ENCODE measurements around the gene CFAP410. TPM values are rescaled to one million over a fixed set of nuclear protein-coding genes. Genes with fewer than 3 reads are reported as not detected.

Gene CFAP410
- total RNA-seq, 1 experiment from 2014 or later, result 11.0 TPM

DNA sequence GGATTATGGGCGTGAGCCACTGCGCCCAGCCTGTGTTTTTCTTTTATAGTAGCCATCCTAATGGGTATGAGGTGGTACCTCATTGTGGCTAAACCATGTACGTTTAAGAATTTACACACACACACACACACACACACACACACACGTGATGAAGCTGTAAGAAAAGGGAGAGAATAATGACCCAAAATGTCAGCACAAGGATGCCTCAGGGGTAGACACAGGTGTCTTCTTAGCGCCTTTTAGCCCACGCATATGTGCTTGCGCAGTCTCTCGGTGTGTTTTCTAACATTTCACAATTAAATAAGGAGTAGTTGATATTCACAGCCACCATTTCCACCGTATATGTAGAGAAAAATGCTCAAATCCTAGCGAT is 40.1 kb downstream of the CFAP410 start:
- in situ Hi-C loops (cut with HindIII; ENCODE audit: low pct_unique_long_range_greater_than_20kb, low sequenced_read_pairs), result no loop called here

GRCh38 chr21:44298301-44298700 is 40.9 kb downstream of the CFAP410 start:
- DNase-seq (ENCODE audit: low read depth, low spot score), result no peak
- in situ Hi-C loops (cut with HindIII; ENCODE audit: low pct_unique_long_range_greater_than_20kb, low sequenced_read_pairs), result no loop called here

More for the DNA sequence above, 40.1 kb downstream of the CFAP410 start:
- DNase-seq (ENCODE audit: low read depth, low spot score), result peak; percentile 5

- peak; percentile 78 for DNase-seq (ENCODE audit: low read depth, low spot score)
- in situ Hi-C loops (cut with HindIII; ENCODE audit: low pct_unique_long_range_greater_than_20kb, low sequenced_read_pairs), result no loop called here
Measured at GRCh38 chr21:44297525-44298290, 41.5 kb downstream of the CFAP410 start.

DNA sequence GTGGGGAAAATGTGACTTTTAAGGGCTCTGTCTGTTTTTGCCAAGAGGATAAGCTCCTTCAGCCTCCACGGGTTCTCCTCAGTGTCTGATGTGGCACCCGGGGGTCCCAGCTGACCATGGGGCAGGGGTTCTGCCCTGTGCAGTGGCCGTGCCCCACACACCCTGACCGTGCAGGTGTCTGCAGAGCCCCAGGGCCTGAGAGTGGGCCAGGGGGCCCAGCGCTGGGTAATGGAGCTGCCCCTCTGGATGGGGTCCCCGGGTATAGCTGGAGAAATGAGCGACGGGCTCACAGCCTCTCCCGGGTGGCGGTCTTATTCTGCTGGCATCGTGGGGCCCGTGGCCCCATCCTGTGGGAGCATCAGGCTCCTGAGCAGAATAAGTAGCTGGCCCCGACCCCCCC is 42.3 kb downstream of the CFAP410 start:
- in situ Hi-C loops (cut with HindIII; ENCODE audit: low pct_unique_long_range_greater_than_20kb, low sequenced_read_pairs), result no loop called here
- no peak for DNase-seq (ENCODE audit: low read depth, low spot score)

GRCh38 chr21:44296103-44296519 is 43.1 kb downstream of the CFAP410 start:
- in situ Hi-C loops (cut with HindIII; ENCODE audit: low pct_unique_long_range_greater_than_20kb, low sequenced_read_pairs), result no loop called here
- no peak for DNase-seq (ENCODE audit: low read depth, low spot score)

DNA sequence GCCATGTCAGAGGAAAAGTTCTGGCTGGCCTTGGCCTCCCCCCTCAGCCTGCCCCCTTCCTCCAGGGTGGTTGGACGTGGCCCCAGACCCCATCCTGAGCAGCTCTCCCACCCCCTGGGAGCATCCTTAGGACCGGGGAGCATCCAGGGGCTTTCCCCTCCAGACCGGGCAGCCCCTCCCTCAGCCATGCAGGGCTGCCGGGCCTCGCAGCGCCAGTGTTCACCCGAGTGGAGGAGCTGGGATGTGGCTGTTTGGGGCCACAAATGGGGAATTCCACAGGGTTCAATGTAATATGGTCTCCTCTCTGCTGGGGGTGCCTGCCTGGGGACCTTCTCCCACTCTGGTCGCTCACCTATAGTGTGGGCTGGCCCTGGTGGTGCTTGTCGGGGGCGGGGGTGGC is 43.5 kb downstream of the CFAP410 start:
- no peak for DNase-seq (ENCODE audit: low read depth, low spot score)
- in situ Hi-C loops (cut with HindIII; ENCODE audit: low pct_unique_long_range_greater_than_20kb, low sequenced_read_pairs), result no loop called here

GRCh38 chr21:44295163-44295573 is 44.0 kb downstream of the CFAP410 start:
- in situ Hi-C loops (cut with HindIII; ENCODE audit: low pct_unique_long_range_greater_than_20kb, low sequenced_read_pairs), result no loop called here
- DNase-seq (ENCODE audit: low read depth, low spot score), result no peak

- DNase-seq (ENCODE audit: low read depth, low spot score), result no peak
- in situ Hi-C loops (cut with HindIII; ENCODE audit: low pct_unique_long_range_greater_than_20kb, low sequenced_read_pairs), result no loop called here
Measured at GRCh38 chr21:44294391-44295162, 44.6 kb downstream of the CFAP410 start.

- in situ Hi-C loops (cut with HindIII; ENCODE audit: low pct_unique_long_range_greater_than_20kb, low sequenced_read_pairs), result no loop called here
- no peak for DNase-seq (ENCODE audit: low read depth, low spot score)
Measured at GRCh38 chr21:44293551-44294231, 45.5 kb downstream of the CFAP410 start.

GRCh38 chr21:44292812-44293195 is 46.4 kb downstream of the CFAP410 start:
- no peak for DNase-seq (ENCODE audit: low read depth, low spot score)
- in situ Hi-C loops (cut with HindIII; ENCODE audit: low pct_unique_long_range_greater_than_20kb, low sequenced_read_pairs), result no loop called here

DNA sequence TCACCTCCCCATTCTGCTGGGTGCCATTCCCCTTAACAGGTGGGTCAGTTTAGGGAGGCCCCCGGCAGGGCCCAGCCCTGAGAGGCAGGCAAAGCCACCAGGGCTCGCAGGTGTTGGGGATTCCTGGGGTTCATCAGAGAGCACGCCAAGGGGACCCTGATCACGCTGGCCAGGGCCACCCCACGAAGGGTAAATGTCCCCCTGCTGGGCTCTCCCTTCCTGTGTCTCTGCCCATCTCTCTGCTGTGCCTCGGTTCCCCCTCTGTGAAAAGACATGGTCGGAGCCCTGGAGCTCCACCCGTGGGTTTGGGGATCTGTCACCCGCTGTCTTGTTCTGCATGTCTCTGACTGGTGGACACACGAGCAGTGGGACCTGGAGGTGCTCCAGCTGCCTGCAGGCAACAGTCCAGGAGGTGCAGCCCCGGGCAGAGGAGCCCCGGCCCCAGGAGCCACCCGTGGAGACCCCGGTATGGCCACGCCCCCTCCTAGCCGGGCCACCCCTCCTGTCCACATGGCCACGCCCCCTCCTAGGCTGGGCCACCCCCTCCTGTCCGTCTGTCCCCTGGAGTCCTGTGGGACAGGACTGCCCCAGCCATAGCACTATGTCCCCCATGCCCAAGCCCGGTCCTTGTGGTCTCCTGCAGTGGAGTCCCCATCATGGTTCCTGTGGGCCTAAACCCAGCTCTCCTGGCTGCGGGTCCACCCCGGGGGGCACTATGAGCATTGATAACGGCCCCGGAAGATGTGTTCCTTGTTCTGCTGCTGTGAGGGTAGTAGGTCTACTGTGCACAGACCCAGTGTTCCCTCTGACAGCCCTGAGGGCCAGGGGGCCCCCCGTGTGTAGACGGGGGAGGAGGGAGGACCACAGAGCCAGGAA is 47.0 kb downstream of the CFAP410 start:
- DNase-seq (ENCODE audit: low read depth, low spot score), result peak; percentile 28
- in situ Hi-C loops (cut with HindIII; ENCODE audit: low pct_unique_long_range_greater_than_20kb, low sequenced_read_pairs), result no loop called here

- no peak for DNase-seq (ENCODE audit: low read depth, low spot score)
- in situ Hi-C loops (cut with HindIII; ENCODE audit: low pct_unique_long_range_greater_than_20kb, low sequenced_read_pairs), result no loop called here
Measured at GRCh38 chr21:44291078-44291935, 47.9 kb downstream of the CFAP410 start.

GRCh38 chr21:44290327-44291077 is 48.7 kb downstream of the CFAP410 start:
- in situ Hi-C loops (cut with HindIII; ENCODE audit: low pct_unique_long_range_greater_than_20kb, low sequenced_read_pairs), result no loop called here
- no peak for DNase-seq (ENCODE audit: low read depth, low spot score)

- in situ Hi-C loops (cut with HindIII; ENCODE audit: low pct_unique_long_range_greater_than_20kb, low sequenced_read_pairs), result no loop called here
- no peak for DNase-seq (ENCODE audit: low read depth, low spot score)
Measured at GRCh38 chr21:44289381-44290010, 49.7 kb downstream of the CFAP410 start.

- no peak for DNase-seq (ENCODE audit: low read depth, low spot score)
- in situ Hi-C loops (cut with HindIII; ENCODE audit: low pct_unique_long_range_greater_than_20kb, low sequenced_read_pairs), result no loop called here
Measured at GRCh38 chr21:44288251-44289110, 50.7 kb downstream of the CFAP410 start.

Measured in SK-MEL-5 (cell line).